ENCODE measurements around the gene RAB20. TPM values are rescaled to one million over a fixed set of nuclear protein-coding genes. Genes with fewer than 3 reads are reported as not detected.

Gene RAB20
- total RNA-seq, 1 experiment from 2014 or later: 10.6 TPM

GRCh38 chr13:110495881-110496280, 65.6 kb downstream of the RAB20 start (continued):
- TF ChIP-seq REST (IDR thresholded peaks at IDR 0.05; ENCODE audit: low read depth) (no peak), SIN3A (IDR thresholded peaks at IDR 0.05; ENCODE audit: low read depth) (no peak)

GRCh38 chr13:110495376-110495775, 66.1 kb downstream of the RAB20 start:
- no TSS peak for BruUV-seq (replicated peaks)
- Histone ChIP-seq H3K27ac (ENCODE audit: low read depth, low read length) (no peak overlapping the region), H3K36me3 (ENCODE audit: control insufficient read depth in 1 of 2, insufficient read depth in 2 of 2, low read length in 2 of 2) (no peaks in the 10 kb centered on the region), H3K27me3 (ENCODE audit: insufficient read depth, low read length) (no peaks in the 10 kb centered on the region), H3K9me2 (ENCODE audit: insufficient read depth) (no peaks in the 10 kb centered on the region), H3K9me3 (ENCODE audit: control insufficient read depth in 1 of 2, insufficient read depth in 1 of 2, low read depth in 1 of 2, low read length in 2 of 2) (no peaks in the 10 kb centered on the region), H3K9ac (ENCODE audit: low read length) (no peak overlapping the region), H3K4me1 (ENCODE audit: control insufficient read depth in 1 of 2, insufficient read depth in 2 of 2, low read length in 2 of 2) (peaks cover 0 to 11% of the 10 kb centered on the region in 2 experiments; a peak in 1 of 4 replicates), H3K4me2 (ENCODE audit: low read length) (no peak overlapping the region), H2AFZ (ENCODE audit: low read depth, low read length, poor library complexity, severe bottlenecking) (no peak overlapping the region), H3K4me3 (replicated peaks in 1 of 2; ENCODE audit: low read depth in 1 of 2, low read length in 2 of 2) (no peak overlapping the region), H3K79me2 (ENCODE audit: insufficient read depth, low read length) (no peaks in the 10 kb centered on the region), H4K20me1 (ENCODE audit: insufficient read depth) (no peaks in the 10 kb centered on the region)
- no peak for DNase-seq (ENCODE audit: low read depth, low spot score)
- RAD21 ChIA-PET (ENCODE audit: low non-redundant PET in 1 of 2, low total read pairs in 2 of 2, uncharacterized antibody in 2 of 2, unreplicated experiment in 2 of 2): no interaction called here
- intact Hi-C loops (cut with micrococcal nuclease): no loop called here
- POLR2A ChIA-PET: no interaction called here
- CTCF ChIA-PET: no interaction called here
- no peak for ATAC-seq
- TF ChIP-seq YY1 (IDR thresholded peaks at IDR 0.05; ENCODE audit: extremely low read depth, insufficient replicate concordance, low read depth, low read length) (no peak), EZH2phosphoT487 (IDR thresholded peaks at IDR 0.05; ENCODE audit: borderline replicate concordance) (no peak), POLR2A (IDR thresholded peaks at IDR 0.05; ENCODE audit: borderline replicate concordance, extremely low read depth, insufficient read depth, insufficient read length) (no peak), SP1 (IDR thresholded peaks at IDR 0.05; ENCODE audit: low read depth) (no peak), CTCF (IDR thresholded peaks at IDR 0.05 in 2 of 3, conservative IDR thresholded peaks at IDR 0.05 in 1 of 3; ENCODE audit: borderline replicate concordance in 1 of 3, insufficient read depth in 1 of 3, low read depth in 2 of 3, low read length in 2 of 3) (no peak), ZFX (IDR thresholded peaks at IDR 0.05) (no peak), RAD21 (IDR thresholded peaks at IDR 0.05; ENCODE audit: low read depth) (no peak), ZBTB33 (IDR thresholded peaks at IDR 0.05; ENCODE audit: extremely low read depth, insufficient replicate concordance, low read length) (no peak), MAX (IDR thresholded peaks at IDR 0.05) (no peak), ZNF274 (IDR thresholded peaks at IDR 0.05; ENCODE audit: low read depth, low read length) (no peak), POLR2AphosphoS5 (IDR thresholded peaks at IDR 0.05; ENCODE audit: low read depth, low read length) (no peak), FOSL1 (IDR thresholded peaks at IDR 0.05; ENCODE audit: low read depth) (no peak), JUND (IDR thresholded peaks at IDR 0.05) (no peak), EGR1 (IDR thresholded peaks at IDR 0.05; ENCODE audit: low read depth) (no peak)

Measured in HCT116 (cell line).